ENCODE measurements around the gene STIP1. TPM values are rescaled to one million over a fixed set of nuclear protein-coding genes. Genes with fewer than 3 reads are reported as not detected.

The STIP1 gene
- total RNA-seq, 1 donor = 112 TPM

- peak overlapping the region; percentile 82 for H3K4me3 ChIP-seq (ENCODE audit: low read depth, low read length)
- no peak for DNase-seq (ENCODE audit: low read depth)
- TF ChIP-seq, protein P1, sequence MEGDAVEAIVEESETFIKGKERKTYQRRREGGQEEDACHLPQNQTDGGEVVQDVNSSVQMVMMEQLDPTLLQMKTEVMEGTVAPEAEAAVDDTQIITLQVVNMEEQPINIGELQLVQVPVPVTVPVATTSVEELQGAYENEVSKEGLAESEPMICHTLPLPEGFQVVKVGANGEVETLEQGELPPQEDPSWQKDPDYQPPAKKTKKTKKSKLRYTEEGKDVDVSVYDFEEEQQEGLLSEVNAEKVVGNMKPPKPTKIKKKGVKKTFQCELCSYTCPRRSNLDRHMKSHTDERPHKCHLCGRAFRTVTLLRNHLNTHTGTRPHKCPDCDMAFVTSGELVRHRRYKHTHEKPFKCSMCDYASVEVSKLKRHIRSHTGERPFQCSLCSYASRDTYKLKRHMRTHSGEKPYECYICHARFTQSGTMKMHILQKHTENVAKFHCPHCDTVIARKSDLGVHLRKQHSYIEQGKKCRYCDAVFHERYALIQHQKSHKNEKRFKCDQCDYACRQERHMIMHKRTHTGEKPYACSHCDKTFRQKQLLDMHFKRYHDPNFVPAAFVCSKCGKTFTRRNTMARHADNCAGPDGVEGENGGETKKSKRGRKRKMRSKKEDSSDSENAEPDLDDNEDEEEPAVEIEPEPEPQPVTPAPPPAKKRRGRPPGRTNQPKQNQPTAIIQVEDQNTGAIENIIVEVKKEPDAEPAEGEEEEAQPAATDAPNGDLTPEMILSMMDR (IDR thresholded peaks at IDR 0.05; ENCODE audit: insufficient read depth, low read length) = no peak
Measured at GRCh38 chr11:64247729-64248531, 62.0 kb downstream of the STIP1 start.

GRCh38 chr11:64248578-64248977, 62.6 kb downstream of the STIP1 start:
- no peak for DNase-seq (ENCODE audit: low read depth)
- TF ChIP-seq, protein P1 (IDR thresholded peaks at IDR 0.05; ENCODE audit: insufficient read depth, low read length) = no peak
- no peak overlapping the region for H3K4me3 ChIP-seq (ENCODE audit: low read depth, low read length)

- no peak for DNase-seq (ENCODE audit: low read depth)
- TF ChIP-seq, protein P1 (IDR thresholded peaks at IDR 0.05; ENCODE audit: insufficient read depth, low read length) = no peak
- no peak overlapping the region for H3K4me3 ChIP-seq (ENCODE audit: low read depth, low read length)
Measured at GRCh38 chr11:64249038-64249437, 63.1 kb downstream of the STIP1 start.

- no peak for DNase-seq (ENCODE audit: low read depth)
- no peak overlapping the region for H3K4me3 ChIP-seq (ENCODE audit: low read depth, low read length)
- TF ChIP-seq, protein P1 (IDR thresholded peaks at IDR 0.05; ENCODE audit: insufficient read depth, low read length) = no peak
Measured at GRCh38 chr11:64249563-64250414, 63.8 kb downstream of the STIP1 start.

DNA sequence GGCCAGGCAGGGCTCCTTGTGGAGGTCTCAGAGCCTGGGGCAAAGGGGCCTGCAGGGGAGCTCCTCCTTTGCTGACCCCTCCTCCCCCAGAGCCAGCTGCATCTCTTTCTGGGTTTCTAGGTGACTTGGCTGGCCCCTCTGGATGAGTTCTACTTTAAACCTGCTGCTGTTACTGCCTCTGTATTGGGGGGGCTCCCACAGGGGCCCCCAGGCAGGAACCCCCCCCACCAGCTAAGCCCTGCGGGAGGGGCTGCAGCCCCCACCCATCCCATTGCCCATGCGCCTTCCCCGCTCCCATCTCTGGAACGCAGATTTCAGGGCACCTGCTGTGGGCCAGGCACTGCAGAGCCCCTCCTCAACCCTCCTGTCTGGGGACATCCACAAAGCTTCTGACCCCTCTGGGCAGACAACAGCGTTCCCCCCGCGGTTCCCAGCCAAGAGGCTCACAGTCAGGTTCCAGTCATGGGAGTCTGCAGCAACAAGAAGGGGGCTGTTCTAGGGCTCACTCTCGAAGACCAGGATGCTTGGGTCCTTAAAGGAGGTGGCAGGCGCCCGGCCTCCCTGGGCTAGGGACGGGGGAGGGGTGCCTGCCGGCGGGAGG, 64.5 kb downstream of the STIP1 start:
- DNase-seq (ENCODE audit: low read depth) = no peak
- peak overlapping the region; percentile 72 for H3K4me3 ChIP-seq (ENCODE audit: low read depth, low read length)
- TF ChIP-seq, protein P1 (IDR thresholded peaks at IDR 0.05; ENCODE audit: insufficient read depth, low read length) = no peak

DNA sequence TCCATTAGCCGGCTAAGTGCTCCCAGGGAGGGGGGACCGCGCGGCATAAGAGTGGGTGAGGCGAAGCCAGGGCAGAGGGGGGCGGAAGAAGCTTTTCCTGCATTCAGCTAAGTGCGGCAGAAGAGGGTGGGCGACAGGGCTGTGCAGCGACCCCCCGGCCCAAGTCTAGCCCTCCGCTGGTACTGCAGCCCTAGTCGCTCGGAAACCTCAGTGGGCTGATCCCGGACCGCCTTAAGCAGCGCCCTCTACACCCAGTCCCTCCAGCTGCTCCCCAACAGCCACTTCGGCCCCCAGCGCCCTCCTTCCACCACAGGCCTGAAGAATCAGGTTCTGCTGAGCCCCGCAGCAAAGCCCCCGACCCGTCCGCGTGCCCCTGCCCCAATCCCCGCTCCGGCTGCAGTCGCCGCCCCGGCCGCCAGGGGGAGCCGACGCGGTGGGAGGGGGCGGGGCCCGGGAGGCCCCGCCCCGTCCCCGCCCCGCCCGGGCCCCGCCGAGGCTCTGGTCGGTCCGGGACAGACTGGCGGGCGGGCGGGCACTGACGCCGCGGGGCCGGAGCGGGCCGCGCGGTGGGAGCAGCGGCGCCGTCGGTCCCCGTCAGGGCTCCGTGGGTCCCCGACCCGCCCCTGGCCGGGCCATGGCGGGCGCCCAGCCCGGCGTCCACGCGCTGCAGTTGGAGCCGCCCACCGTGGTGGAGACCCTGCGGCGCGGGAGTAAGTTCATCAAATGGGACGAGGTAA, 65.2 kb downstream of the STIP1 start, which contains the start of gene PLCB3:
Gene PLCB3 (plus strand): TSS at position 515 of the 737 bp plus-strand sequence. CDS start 120 bp downstream, at position 635.
- DNase-seq (ENCODE audit: low read depth) = no peak
- H3K4me3 ChIP-seq (ENCODE audit: low read depth, low read length) = peak within 1 kb of the TSS; percentile 82
- TF ChIP-seq, protein P1 (IDR thresholded peaks at IDR 0.05; ENCODE audit: insufficient read depth, low read length) = peak; percentile 58
